Neural progenitor cell (in vitro differentiated cells): ENCODE results near the gene CYP11A1. TPM values are rescaled to one million over a fixed set of nuclear protein-coding genes. Genes with fewer than 3 reads are reported as not detected.

Source experiments
- DNase-seq: peaks from one replicate; pipeline ENCODE4 v3.0.0-alpha.2; 2016; ENCODE audit warnings: low spot score
- H2AFZ ChIP-seq: fragments of 200-600 bp; sonication (generic); replicated peaks from 2 replicates; pipeline ENCODE4 v1.6.1; 2016; ENCODE audit warnings: antibody characterized with exemption
- H3F3A ChIP-seq: fragments of 200-600 bp; sonication (generic); 2 replicates; pipeline ENCODE4 v1.6.1; 2016; ENCODE audit warnings: antibody characterized with exemption, low read depth
- H3K27ac ChIP-seq: fragments of 200-600 bp; sonication (generic); 2 replicates; pipeline ENCODE4 v1.5.1; 2016; ENCODE audit warnings: mild to moderate bottlenecking
- H3K27me3 ChIP-seq: fragments of 200-600 bp; sonication (generic); 2 replicates; pipeline ENCODE4 v1.6.1; 2016; ENCODE audit warnings: mild to moderate bottlenecking, moderate library complexity
- H3K36me3 ChIP-seq: fragments of 200-600 bp; sonication (generic); 2 replicates; pipeline ENCODE4 v1.5.1; 2016
- H3K4me1 ChIP-seq: fragments of 200-600 bp; sonication (generic); 2 replicates; pipeline ENCODE4 v1.6.1; 2016; ENCODE audit warnings: mixed run types
- H3K4me2 ChIP-seq: fragments of 200-600 bp; sonication (generic); 2 replicates; pipeline ENCODE4 v1.6.1; 2016
- H3K4me3 ChIP-seq: fragments of 200-600 bp; sonication (generic); 2 replicates; pipeline ENCODE4 v1.5.1; 2016
- H3K79me2 ChIP-seq: fragments of 200-600 bp; sonication (generic); 2 replicates; pipeline ENCODE4 v1.6.1; 2016; ENCODE audit warnings: low read depth
- H3K9ac ChIP-seq: fragments of 200-600 bp; sonication (generic); 2 replicates; pipeline ENCODE4 v1.6.1; 2016
- H3K9me3 ChIP-seq: fragments of 200-600 bp; sonication (generic); 2 replicates; pipeline ENCODE4 v1.5.1; 2016; ENCODE audit warnings: low read depth
- H4K20me1 ChIP-seq: fragments of 200-600 bp; sonication (generic); 2 replicates; pipeline ENCODE4 v1.6.1; 2016; ENCODE audit warnings: low read depth
- H3K27ac Mint-ChIP-seq: 3 replicates; pipeline ENCODE4 v1.8.0; 2021; ENCODE audit warnings: mixed read lengths
- H3K27me3 Mint-ChIP-seq: 2 replicates; pipeline ENCODE4 v1.8.0; 2022; ENCODE audit warnings: low read depth, mild to moderate bottlenecking, inconsistent platforms, moderate library complexity, mixed read lengths; ENCODE audit not compliant: insufficient read depth
- H3K36me3 Mint-ChIP-seq: 3 replicates; pipeline ENCODE4 v1.8.0; 2021; ENCODE audit warnings: mixed read lengths
- H3K4me1 Mint-ChIP-seq: 3 replicates; pipeline ENCODE4 v1.8.0; 2021; ENCODE audit warnings: mixed read lengths
- H3K4me3 Mint-ChIP-seq: 3 replicates; pipeline ENCODE4 v1.8.0; 2021; ENCODE audit warnings: mild to moderate bottlenecking, moderate library complexity, mixed read lengths
- H3K9me3 Mint-ChIP-seq: 3 replicates; pipeline ENCODE4 v1.8.0; 2020; ENCODE audit warnings: mixed read lengths
- CTCF ChIP-seq: fragments of 200-600 bp; sonication (generic); IDR thresholded peaks from 2 replicates; pipeline ENCODE4 v1.5.1; 2017; ENCODE audit warnings: antibody characterized with exemption, mild to moderate bottlenecking
- EZH2 ChIP-seq: fragments of 200-600 bp; sonication (generic); IDR thresholded peaks from 2 replicates; pipeline ENCODE4 v1.6.1; 2017; ENCODE audit warnings: antibody characterized with exemption, mild to moderate bottlenecking, moderate library complexity
- EZH2phosphoT487 ChIP-seq: fragments of 200-600 bp; sonication (generic); IDR thresholded peaks from 2 replicates; pipeline ENCODE4 v1.6.1; 2017; ENCODE audit warnings: antibody characterized with exemption
- total RNA-seq: library from RNA; depleted of rRNA; stranded (reverse); fragments of >200 nt; gene quantifications from 2 replicates; pipeline ENCODE4 v1.2.3, GENCODE V29; 2015; ENCODE audit warnings: low replicate concordance

CYP11A1 gene
- total RNA-seq, 1 donor from 2014 or later, result 0.99 TPM

- H3K27me3 Mint-ChIP-seq, result peaks cover 2% of the 10 kb centered on the region
- Histone ChIP-seq H2AFZ (no peak overlapping the region), H3K4me1 (peaks cover 5% of the 10 kb centered on the region), H3K4me2 (no peak overlapping the region), H3K9me3 (no peaks in the 10 kb centered on the region), H3F3A (peaks cover 9% of the 10 kb centered on the region), H3K9ac (no peak overlapping the region), H4K20me1 (no peaks in the 10 kb centered on the region), H3K36me3 (no peaks in the 10 kb centered on the region), H3K27me3 (no peaks in the 10 kb centered on the region), H3K4me3 (no peak overlapping the region), H3K79me2 (no peaks in the 10 kb centered on the region), H3K27ac (no peak overlapping the region)
- peaks cover 40% of the 10 kb centered on the region for H3K4me1 Mint-ChIP-seq
- H3K4me3 Mint-ChIP-seq, result no peak overlapping the region
- H3K36me3 Mint-ChIP-seq, result no peaks in the 10 kb centered on the region
- peak overlapping the region; percentile 43 for H3K27ac Mint-ChIP-seq
- DNase-seq, result no peak
- no peak for TF ChIP-seq CTCF
- no peak for TF ChIP-seq EZH2
- no peak for TF ChIP-seq EZH2phosphoT487
- H3K9me3 Mint-ChIP-seq, result no peaks in the 10 kb centered on the region
Observed at GRCh38 chr15:74324714-74325113, 42.7 kb downstream of the CYP11A1 start.

- H3K36me3 Mint-ChIP-seq, result no peaks in the 10 kb centered on the region
Observed at GRCh38 chr15:74322558-74323180, 44.8 kb downstream of the CYP11A1 start.

GRCh38 chr15:74320352-74321247 lies 46.8 kb downstream of the CYP11A1 start:
- Histone ChIP-seq H3K9me3 (no peaks in the 10 kb centered on the region), H3K79me2 (no peaks in the 10 kb centered on the region), H3K4me1 (peaks cover 21% of the 10 kb centered on the region), H3K27ac (no peak overlapping the region), H3K9ac (no peak overlapping the region), H3K4me2 (no peak overlapping the region), H3F3A (peaks cover 10% of the 10 kb centered on the region), H3K27me3 (no peaks in the 10 kb centered on the region), H3K4me3 (no peak overlapping the region), H3K36me3 (no peaks in the 10 kb centered on the region), H4K20me1 (peaks cover 3% of the 10 kb centered on the region), H2AFZ (no peak overlapping the region)
- Mint-ChIP-seq H3K36me3 (no peaks in the 10 kb centered on the region), H3K27ac (peak overlapping the region; percentile 84), H3K4me1 (peaks cover 41% of the 10 kb centered on the region), H3K27me3 (peaks cover 9% of the 10 kb centered on the region), H3K4me3 (no peak overlapping the region), H3K9me3 (no peaks in the 10 kb centered on the region)
- DNase-seq, result peak; percentile 81
- TF ChIP-seq CTCF, result peak; percentile 66
- no peak for TF ChIP-seq EZH2phosphoT487
- no peak for TF ChIP-seq EZH2

More at GRCh38 chr15:74322558-74323180, 44.8 kb downstream of the CYP11A1 start:
- TF ChIP-seq EZH2 (no peak), EZH2phosphoT487 (no peak), CTCF (peak; percentile 86)
- Histone ChIP-seq H3K4me1 (peaks cover 15% of the 10 kb centered on the region), H3K4me3 (no peak overlapping the region), H3K36me3 (no peaks in the 10 kb centered on the region), H3K9ac (no peak overlapping the region), H2AFZ (no peak overlapping the region), H3K27ac (no peak overlapping the region), H3K27me3 (no peaks in the 10 kb centered on the region), H3K79me2 (no peaks in the 10 kb centered on the region), H4K20me1 (peaks cover 3% of the 10 kb centered on the region), H3F3A (peaks cover 10% of the 10 kb centered on the region), H3K9me3 (no peaks in the 10 kb centered on the region), H3K4me2 (no peak overlapping the region)
- peaks cover 2% of the 10 kb centered on the region for H3K27me3 Mint-ChIP-seq
- no peak overlapping the region for H3K4me3 Mint-ChIP-seq
- no peaks in the 10 kb centered on the region for H3K9me3 Mint-ChIP-seq
- peak; percentile 84 for DNase-seq
- peaks cover 39% of the 10 kb centered on the region for H3K4me1 Mint-ChIP-seq
- H3K27ac Mint-ChIP-seq, result no peak overlapping the region
